ENCODE data around the gene DHRSX.
"Not testable (repeated sequence)": the region's sequence is repeated elsewhere in the genome, so short reads cannot be mapped to it uniquely, and the experiment has no call there.

The DHRSX gene

DNA sequence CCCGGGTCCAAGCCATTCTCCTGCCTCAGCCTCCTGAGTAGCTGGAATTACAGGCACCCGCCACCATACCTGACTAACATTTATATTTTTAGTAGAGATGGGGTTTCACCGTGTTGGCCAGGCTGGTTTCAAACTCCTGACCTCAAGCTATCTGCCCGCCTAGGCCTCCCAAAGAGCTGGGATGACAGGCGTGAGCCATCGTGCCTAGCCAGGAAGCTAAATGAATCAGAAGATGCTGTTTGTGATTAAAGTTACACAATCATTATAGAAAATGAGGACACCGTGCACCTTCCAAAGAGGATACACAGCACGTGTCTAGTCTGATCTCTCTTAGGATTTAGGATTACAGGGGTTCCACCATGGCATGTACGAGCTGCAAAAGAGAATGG lies 99.6 kb downstream of the DHRSX start:
- TF ChIP-seq, protein P1, sequence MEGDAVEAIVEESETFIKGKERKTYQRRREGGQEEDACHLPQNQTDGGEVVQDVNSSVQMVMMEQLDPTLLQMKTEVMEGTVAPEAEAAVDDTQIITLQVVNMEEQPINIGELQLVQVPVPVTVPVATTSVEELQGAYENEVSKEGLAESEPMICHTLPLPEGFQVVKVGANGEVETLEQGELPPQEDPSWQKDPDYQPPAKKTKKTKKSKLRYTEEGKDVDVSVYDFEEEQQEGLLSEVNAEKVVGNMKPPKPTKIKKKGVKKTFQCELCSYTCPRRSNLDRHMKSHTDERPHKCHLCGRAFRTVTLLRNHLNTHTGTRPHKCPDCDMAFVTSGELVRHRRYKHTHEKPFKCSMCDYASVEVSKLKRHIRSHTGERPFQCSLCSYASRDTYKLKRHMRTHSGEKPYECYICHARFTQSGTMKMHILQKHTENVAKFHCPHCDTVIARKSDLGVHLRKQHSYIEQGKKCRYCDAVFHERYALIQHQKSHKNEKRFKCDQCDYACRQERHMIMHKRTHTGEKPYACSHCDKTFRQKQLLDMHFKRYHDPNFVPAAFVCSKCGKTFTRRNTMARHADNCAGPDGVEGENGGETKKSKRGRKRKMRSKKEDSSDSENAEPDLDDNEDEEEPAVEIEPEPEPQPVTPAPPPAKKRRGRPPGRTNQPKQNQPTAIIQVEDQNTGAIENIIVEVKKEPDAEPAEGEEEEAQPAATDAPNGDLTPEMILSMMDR (IDR thresholded peaks at IDR 0.05; ENCODE audit: insufficient read depth, low read depth, low read length, missing control alignments), result no peak
- no peak for DNase-seq (ENCODE audit: low read depth)
- H3K4me3 ChIP-seq (ENCODE audit: low read depth, low read length), result no peak overlapping the region

- TF ChIP-seq, protein P1 (IDR thresholded peaks at IDR 0.05; ENCODE audit: insufficient read depth, low read depth, low read length, missing control alignments), result no peak
- DNase-seq (ENCODE audit: low read depth), result no peak
- no peak overlapping the region for H3K4me3 ChIP-seq (ENCODE audit: low read depth, low read length)
Measured at GRCh38 chrX:2398064-2398656, 102.6 kb downstream of the DHRSX start.

DNA sequence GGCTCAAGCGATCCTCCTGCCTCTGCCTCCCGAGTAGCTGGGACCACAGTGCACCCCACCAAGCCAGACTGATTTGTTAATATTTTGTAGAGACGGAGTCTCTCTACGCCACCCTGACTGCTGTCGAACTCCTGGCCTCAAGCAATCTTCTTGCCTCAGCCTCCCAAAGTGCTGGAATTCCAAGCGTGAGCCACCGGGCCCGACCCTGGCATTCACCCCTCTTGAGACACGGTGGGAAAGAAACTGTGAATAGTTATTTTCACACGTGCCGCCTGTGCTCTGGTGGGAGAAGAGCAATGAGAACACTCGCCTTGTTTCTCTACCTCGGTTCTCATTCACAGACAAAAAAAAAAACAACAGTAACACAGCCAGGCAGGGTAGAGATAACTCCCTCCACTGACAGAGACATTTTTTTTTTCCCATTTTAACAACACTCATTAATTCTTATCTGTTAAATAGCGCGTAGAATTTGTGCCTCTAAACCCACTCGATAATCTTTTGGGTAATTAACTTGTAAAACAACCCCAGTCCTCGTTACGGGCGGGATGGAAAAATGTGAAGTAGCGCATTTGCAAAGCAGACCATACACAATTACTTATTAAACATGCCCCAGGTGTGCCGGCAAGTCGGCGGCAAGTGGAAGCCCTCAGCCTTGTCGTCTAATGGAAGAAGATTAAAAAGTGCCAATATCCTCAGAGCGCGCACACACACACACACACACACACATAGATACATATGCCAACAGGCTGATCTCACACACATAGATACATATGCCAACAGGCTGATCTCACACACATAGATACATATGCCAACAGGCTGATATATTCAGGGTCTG lies 103.3 kb downstream of the DHRSX start:
- H3K4me3 ChIP-seq (ENCODE audit: low read depth, low read length), result no peak overlapping the region
- TF ChIP-seq, protein P1 (IDR thresholded peaks at IDR 0.05; ENCODE audit: insufficient read depth, low read depth, low read length, missing control alignments), result no peak
- no peak for DNase-seq (ENCODE audit: low read depth)

- H3K4me3 ChIP-seq (ENCODE audit: low read depth, low read length), result no peak overlapping the region
- TF ChIP-seq, protein P1 (IDR thresholded peaks at IDR 0.05; ENCODE audit: insufficient read depth, low read depth, low read length, missing control alignments), result no peak
- no peak for DNase-seq (ENCODE audit: low read depth)
Measured at GRCh38 chrX:2395261-2395992, 105.3 kb downstream of the DHRSX start.

DNA sequence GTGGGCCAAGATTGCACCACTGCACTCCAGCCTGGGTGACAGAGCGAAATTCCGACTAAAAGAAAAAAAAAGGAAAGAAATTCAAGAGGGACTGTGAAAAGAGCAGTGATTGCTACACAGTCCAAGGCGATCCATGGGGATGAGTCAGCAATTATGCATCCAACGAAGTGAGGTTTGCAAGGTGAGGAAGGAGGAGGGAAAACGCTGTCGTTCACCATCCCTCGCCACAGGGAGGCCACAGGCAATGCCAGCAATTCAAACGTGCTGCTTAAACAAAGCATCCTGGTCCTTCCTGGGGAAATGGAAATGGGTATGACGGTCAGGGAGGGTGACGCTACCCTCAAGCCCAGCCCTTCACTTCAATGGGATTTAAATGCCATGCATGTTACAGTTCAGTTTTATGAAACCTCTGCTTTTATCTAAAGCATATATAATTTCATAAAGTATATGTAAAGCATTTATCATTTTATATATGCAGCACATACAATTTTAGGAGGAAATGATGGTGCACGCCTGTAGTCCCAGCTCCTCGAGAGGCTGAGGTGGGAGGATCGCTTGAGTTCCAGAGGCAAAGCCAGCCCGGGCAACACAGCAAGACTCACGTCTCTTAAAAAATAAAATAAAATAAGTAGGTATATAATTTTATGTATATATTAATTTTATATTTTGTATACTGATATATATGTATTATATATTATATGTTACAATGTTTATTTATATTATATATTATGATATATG lies 108.7 kb downstream of the DHRSX start:
- TF ChIP-seq, protein P1 (IDR thresholded peaks at IDR 0.05; ENCODE audit: insufficient read depth, low read depth, low read length, missing control alignments), result no peak
- H3K4me3 ChIP-seq (ENCODE audit: low read depth, low read length), result no peak overlapping the region
- no peak for DNase-seq (ENCODE audit: low read depth)

- TF ChIP-seq, protein P1 (IDR thresholded peaks at IDR 0.05; ENCODE audit: insufficient read depth, low read depth, low read length, missing control alignments), result no peak
Measured at GRCh38 chrX:2390754-2391153, 110.0 kb downstream of the DHRSX start.

GRCh38 chrX:2389731-2390130 lies 111.0 kb downstream of the DHRSX start:
- DNase-seq (ENCODE audit: low read depth); H3K4me3 ChIP-seq (ENCODE audit: low read depth, low read length): not testable (repeated sequence)

More at GRCh38 chrX:2390754-2391153, 110.0 kb downstream of the DHRSX start:
- no peak overlapping the region for H3K4me3 ChIP-seq (ENCODE audit: low read depth, low read length)
- DNase-seq (ENCODE audit: low read depth), result no peak

Measured in GM12865 (cell line).